Measurements from ENCODE around the gene COX7A2.

DNA sequence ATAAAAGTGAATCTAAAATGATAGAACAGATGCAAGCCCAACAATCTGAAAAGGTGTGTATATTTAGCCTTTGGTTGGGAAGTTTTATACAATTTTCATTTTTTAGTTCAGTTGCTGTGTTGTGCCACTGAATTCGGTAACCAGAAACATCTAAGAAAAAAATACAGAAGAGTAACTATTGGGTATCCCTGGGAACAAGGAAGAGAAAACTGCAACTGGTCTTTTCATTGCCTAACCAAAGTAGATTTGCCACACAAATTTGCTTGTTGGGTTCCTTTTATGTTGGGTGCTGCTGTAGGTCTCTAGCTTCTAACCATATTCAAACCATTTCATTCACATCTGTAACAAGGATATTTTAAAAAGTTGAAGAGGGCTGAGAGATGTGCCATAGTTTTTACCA lies 43.8 kb upstream of the COX7A2 start:
- TF ChIP-seq CTCF (IDR thresholded peaks at IDR 0.05) (no peak), POLR2A (IDR thresholded peaks at IDR 0.05) (no peak)
